ENCODE data around the gene SLX9. TPM values are rescaled to one million over a fixed set of nuclear protein-coding genes. Genes with fewer than 3 reads are reported as not detected.

SLX9 gene
- total RNA-seq, 4 donors from 2014 or later: 7.5 to 16.4 (median 10.5) TPM

- no peak for TF ChIP-seq CTCF (IDR thresholded peaks at IDR 0.05; ENCODE audit: low read depth)
These were observed 19.7 kb upstream of the SLX9 start for GRCh38 chr21:44919913-44920693.

GRCh38 chr21:44920694-44921604, 18.9 kb upstream of the SLX9 start, which contains the start of gene ITGB2:
Gene ITGB2, minus strand, starts transcription at chr21:44920899. Its CDS starts 10,117 bp downstream, at chr21:44910782.
- TF ChIP-seq CTCF (IDR thresholded peaks at IDR 0.05; ENCODE audit: low read depth): no peak

- TF ChIP-seq CTCF (IDR thresholded peaks at IDR 0.05; ENCODE audit: low read depth): no peak
These were observed 17.9 kb upstream of the SLX9 start for GRCh38 chr21:44921928-44922327.

GRCh38 chr21:44923480-44924084, 16.2 kb upstream of the SLX9 start:
- no peak for TF ChIP-seq CTCF (IDR thresholded peaks at IDR 0.05; ENCODE audit: low read depth)

GRCh38 chr21:44924606-44925377, 15.0 kb upstream of the SLX9 start:
- no peak for TF ChIP-seq CTCF (IDR thresholded peaks at IDR 0.05; ENCODE audit: low read depth)

GRCh38 chr21:44925378-44925755, 14.5 kb upstream of the SLX9 start:
- no peak for TF ChIP-seq CTCF (IDR thresholded peaks at IDR 0.05; ENCODE audit: low read depth)
